HepG2 (cell line): ENCODE measurements around the gene CROT. TPM values are rescaled to one million over a fixed set of nuclear protein-coding genes. Genes with fewer than 3 reads are reported as not detected.

ENCODE experiments used
- ATAC-seq: fragments of 200-7000 bp; cut with Tn5 transposase; 3 replicates; pipeline ENCODE4 v1.9.1; 2020; ENCODE audit warnings: mild to moderate bottlenecking, moderate library complexity
- BruUV-seq: library from RNA; stranded (reverse); fragments of 400-500 nt; replicated peaks from 2 replicates; lab custom pipeline; 2021; lab: Mats Ljungman, UMichigan
- CTCF ChIA-PET: fragments of 300-600 bp; formaldehyde crosslinking; extraction: SDS; loops from one replicate; lab custom pipeline; 2021; ENCODE audit warnings: low total read pairs, inconsistent platforms, low intra/inter-chr PET ratio; lab: Yijun Ruan, JAX
- POLR2A ChIA-PET: fragments of 350-600 bp; sonication (Branson Sonifier 250); formaldehyde crosslinking; loops from one replicate; lab custom pipeline; 2020; ENCODE audit warnings: antibody characterized with exemption, inconsistent platforms; lab: Yijun Ruan, JAX
- DNase-seq: peaks from one replicate; pipeline ENCODE4 v3.0.0-alpha.2; 2015; ENCODE audit warnings: low spot score
- FAIRE-seq: peaks from 3 replicates; lab custom pipeline; 2011; peaks lifted over from hg19 to GRCh38; lab: Jason Lieb, UNC
- H2AFZ ChIP-seq: one replicate; pipeline ENCODE4 v1.6.1; 2011; ENCODE audit warnings: low read length, inconsistent platforms
- H3K27ac ChIP-seq: fragments of 300-600 bp; 3 replicates; pipeline ENCODE4 v1.8.0; 2011; ENCODE audit warnings: mixed run types, mild to moderate bottlenecking, mixed read lengths, low read length, inconsistent platforms; ENCODE audit not compliant: insufficient read depth; ENCODE audit errors: extremely low read length
- H3K27me3 ChIP-seq, 2 experiments: fragments of 200-600 bp in 1 of 2; 2 replicates in 1 of 2; 3 replicates in 1 of 2; pipeline versions ENCODE4 v1.6.0 to v1.8.0; 2011; ENCODE audit warnings: low read length in 2 of 2, mild to moderate bottlenecking in 2 of 2, moderate library complexity in 2 of 2, inconsistent platforms in 1 of 2; ENCODE audit not compliant: insufficient read depth in 2 of 2, control insufficient read depth in 1 of 2
- H3K36me3 ChIP-seq, 2 experiments: fragments of 200-600 bp in 1 of 2; replicated peaks in 1 of 2; 2 replicates in 1 of 2; 3 replicates in 1 of 2; pipeline versions ENCODE4 v1.5.1 to v1.8.0; 2011; ENCODE audit warnings: low read length in 2 of 2, inconsistent platforms in 1 of 2; ENCODE audit not compliant: insufficient read depth in 2 of 2, control insufficient read depth in 1 of 2
- H3K4me1 ChIP-seq: 2 replicates; pipeline ENCODE4 v1.5.1; 2012; ENCODE audit warnings: low read length, inconsistent platforms; ENCODE audit not compliant: insufficient read depth
- H3K4me2 ChIP-seq: 2 replicates; pipeline ENCODE4 v1.6.0; 2011; ENCODE audit warnings: low read depth, low read length, inconsistent platforms
- H3K4me3 ChIP-seq, 3 experiments: fragments of 200-600 bp in 1 of 3; sonication (generic), shearing (Covaris generic) in 1 of 3; replicated peaks in 1 of 3; 2 replicates each; pipeline ENCODE4 v1.5.1; 2011 to 2016; ENCODE audit warnings: low read length in 3 of 3, inconsistent platforms in 2 of 3, low read depth in 2 of 3, mild to moderate bottlenecking in 2 of 3, control low read depth in 1 of 3, mixed read lengths in 1 of 3; ENCODE audit not compliant: insufficient read depth in 1 of 3
- H3K79me2 ChIP-seq: one replicate; pipeline ENCODE4 v1.6.1; 2011; ENCODE audit warnings: low read length, inconsistent platforms; ENCODE audit not compliant: insufficient read depth
- H3K9ac ChIP-seq: 2 replicates; pipeline ENCODE4 v1.6.0; 2011; ENCODE audit warnings: mild to moderate bottlenecking, low read depth, low read length, inconsistent platforms; ENCODE audit not compliant: insufficient read depth
- H3K9me3 ChIP-seq: 2 replicates; pipeline ENCODE4 v1.5.1; 2012; ENCODE audit warnings: mild to moderate bottlenecking, low read length
- H4K20me1 ChIP-seq: 2 replicates; pipeline ENCODE4 v1.6.0; 2011; ENCODE audit warnings: inconsistent platforms, mild to moderate bottlenecking, low read length, moderate library complexity; ENCODE audit not compliant: insufficient read depth
- CREM ChIP-seq, 2 experiments: sonication (generic) in 1 of 2; formaldehyde crosslinking in 1 of 2; IDR thresholded peaks; 2 replicates each; pipeline versions ENCODE4 v1.4.0 to v1.6.1; 2016 to 2020; ENCODE audit warnings: antibody characterized with exemption in 1 of 2, mild to moderate bottlenecking in 1 of 2, missing genetic modification reagents in 1 of 2
- TOPORS ChIP-seq: sonication (generic); formaldehyde crosslinking; IDR thresholded peaks from 2 replicates; pipeline ENCODE4 v1.8.0; 2023; ENCODE audit warnings: mild to moderate bottlenecking, missing genetic modification reagents
- ZFP36L2 ChIP-seq: sonication (generic); formaldehyde crosslinking; IDR thresholded peaks from 2 replicates; pipeline ENCODE4 v1.4.0; 2020; ENCODE audit warnings: missing genetic modification reagents
- ZNF121 ChIP-seq: sonication (generic); formaldehyde crosslinking; IDR thresholded peaks from 2 replicates; pipeline ENCODE4 v1.5.0; 2020; ENCODE audit warnings: mild to moderate bottlenecking, missing genetic modification reagents
- ZNF296 ChIP-seq: sonication (generic); formaldehyde crosslinking; conservative IDR thresholded peaks from 2 replicates; pipeline ENCODE4 v1.5.0; 2020; ENCODE audit warnings: mild to moderate bottlenecking, missing genetic modification reagents
- ZNF317 ChIP-seq: sonication (generic); formaldehyde crosslinking; IDR thresholded peaks from 2 replicates; pipeline ENCODE4 v1.5.0; 2020; ENCODE audit warnings: mild to moderate bottlenecking, missing genetic modification reagents
- ZNF567 ChIP-seq: sonication (generic); formaldehyde crosslinking; IDR thresholded peaks from 2 replicates; pipeline ENCODE4 v1.8.1; 2023; ENCODE audit warnings: mild to moderate bottlenecking, missing genetic modification reagents, borderline replicate concordance
- ZNF703 ChIP-seq: sonication (generic); formaldehyde crosslinking; IDR thresholded peaks from 2 replicates; pipeline ENCODE4 v1.5.1; 2020; ENCODE audit warnings: missing genetic modification reagents, mild to moderate bottlenecking, moderate library complexity, borderline replicate concordance
- ZNF816 ChIP-seq: sonication (generic); formaldehyde crosslinking; IDR thresholded peaks from 2 replicates; pipeline ENCODE4 v1.8.0; 2022; ENCODE audit warnings: missing genetic modification reagents, mild to moderate bottlenecking, borderline replicate concordance
- ZNF878 ChIP-seq: sonication (generic); formaldehyde crosslinking; IDR thresholded peaks from 2 replicates; pipeline ENCODE4 v1.8.1; 2023; ENCODE audit warnings: mild to moderate bottlenecking, missing genetic modification reagents, moderate library complexity
- WGBS: methylation state at CpG from one replicate; pipeline ENCODE4 v1.1.6; 2017; ENCODE audit warnings: low lambda C conversion rate; 5-methylcytosine and 5-hydroxymethylcytosine counted together
- in situ Hi-C: cut with HindIII; loops from 2 replicates; pipeline ENCODE4 v1.10.0; 2017; ENCODE audit warnings: low pct_unique_long_range_greater_than_20kb; ENCODE audit not compliant: extremely low pct_ligation_motif_present
- intact Hi-C: fragments of 100-400 bp; cut with micrococcal nuclease; formaldehyde crosslinking; loops from one replicate; pipeline ENCODE4 v1.10.0; 2022; ENCODE audit not compliant: unreplicated experiment
- polyA plus RNA-seq, 8 experiments: library from polyadenylated mRNA; depleted of rRNA in 3 of 8; stranded (reverse) in 7 of 8; unstranded in 1 of 8; fragments of >200 nt; fragmentation: Illumina TruSeq in 4 of 8; extraction: Trizol in 4 of 8; gene quantifications; 2 replicates each; pipeline versions ENCODE4 v1.2.1 to v1.2.3, GENCODE V29; 2011 to 2016; ENCODE audit warnings: low read depth in 4 of 8, missing spikeins in 1 of 8, mixed read lengths in 1 of 8; ENCODE audit not compliant: insufficient read depth in 1 of 8
- total RNA-seq, 5 experiments: library from RNA; depleted of rRNA; stranded (reverse); fragments of >200 nt; fragmentation: Illumina TruSeq; extraction: Trizol; gene quantifications; 2 replicates each; pipeline ENCODE4 v1.2.3, GENCODE V29; 2016; ENCODE audit warnings: low read depth in 1 of 5
- TF ChIP-seq, protein P1 (sequence below): sonication (generic); formaldehyde crosslinking; IDR thresholded peaks from 2 replicates; pipeline ENCODE4 v1.8.1; 2023; ENCODE audit warnings: mild to moderate bottlenecking, missing genetic modification reagents

Gene CROT
- total and polyA plus RNA-seq, 2 of the 13 experiments (the other 11 are each of a cell fraction or from before 2014, with no cell fraction given) = 5.0 to 13.7 TPM

DNA sequence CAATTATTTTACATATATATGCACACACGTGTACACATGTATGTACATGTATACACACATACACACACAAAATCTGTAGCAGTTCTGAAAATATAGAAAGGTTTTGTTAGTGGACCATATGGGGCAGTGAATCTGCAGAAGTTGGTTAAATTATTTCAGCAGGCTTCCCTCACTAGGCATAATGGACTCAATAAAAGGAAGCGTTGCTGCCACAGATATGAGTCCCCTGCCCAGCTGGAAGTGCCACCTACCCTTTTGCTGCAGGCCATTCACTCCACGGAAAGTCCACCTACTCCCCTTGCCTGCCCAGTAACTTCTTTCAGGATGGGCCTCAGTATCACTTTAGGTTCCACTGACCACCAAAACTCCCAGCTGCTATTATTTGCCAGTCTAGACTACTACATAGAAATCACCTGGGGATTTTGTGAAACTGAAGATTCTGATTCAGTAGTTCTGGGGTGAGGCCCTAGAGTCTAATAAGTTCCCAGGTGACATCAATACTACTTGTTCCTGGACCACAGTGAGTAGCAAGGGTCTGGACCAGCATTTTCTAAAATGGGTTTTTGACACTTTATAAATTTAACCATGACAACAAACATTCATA is 29.3 kb upstream of the CROT start:
- no peak overlapping the region for H3K27ac ChIP-seq
- no peak for TF ChIP-seq CREM (IDR thresholded peaks at IDR 0.05)
- TF ChIP-seq CREM (CRISPR knock-in tag; IDR thresholded peaks at IDR 0.05) = no peak
- no peak for TF ChIP-seq ZNF121
- TF ChIP-seq, protein P1, sequence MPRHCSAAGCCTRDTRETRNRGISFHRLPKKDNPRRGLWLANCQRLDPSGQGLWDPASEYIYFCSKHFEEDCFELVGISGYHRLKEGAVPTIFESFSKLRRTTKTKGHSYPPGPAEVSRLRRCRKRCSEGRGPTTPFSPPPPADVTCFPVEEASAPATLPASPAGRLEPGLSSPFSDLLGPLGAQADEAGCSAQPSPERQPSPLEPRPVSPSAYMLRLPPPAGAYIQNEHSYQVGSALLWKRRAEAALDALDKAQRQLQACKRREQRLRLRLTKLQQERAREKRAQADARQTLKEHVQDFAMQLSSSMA = no peak
- no peak for TF ChIP-seq ZNF878 (CRISPR knock-in tag)
- TF ChIP-seq ZFP36L2 = no peak
- TF ChIP-seq ZNF296 = no peak
- no peak for TF ChIP-seq ZNF567
- TF ChIP-seq ZNF317 (CRISPR knock-in tag) = no peak
- TF ChIP-seq ZNF816 (CRISPR knock-in tag) = no peak
- TF ChIP-seq TOPORS = no peak
- no peak for TF ChIP-seq ZNF703 (CRISPR knock-in tag)
- TF ChIP-seq, all 625 proteins: peak for 0
- Histone ChIP-seq H3K9me3 (no peaks in the 10 kb centered on the region), H4K20me1 (no peaks in the 10 kb centered on the region), H3K4me1 (peaks cover 49% of the 10 kb centered on the region), H3K79me2 (no peaks in the 10 kb centered on the region), H3K4me2 (no peak overlapping the region), H3K9ac (no peak overlapping the region), H2AFZ (no peak overlapping the region), H3K4me3 (no peak overlapping the region), H3K36me3 (no peaks in the 10 kb centered on the region), H3K27me3 (no peaks in the 10 kb centered on the region)
- in situ Hi-C loops (no loop called here), intact Hi-C loops (loop anchor here (10.0 kb wide), 2 partner anchors 289 to 559 kb away; partner anchors contain the start of genes ABCB1, DBF4 and SLC25A40)
- no peak for FAIRE-seq
- DNase-seq = no peak
- BruUV-seq = no TSS peak
- no peak for ATAC-seq
- ChIA-PET POLR2A (interaction anchor here (1.8 kb wide), 1 partner anchor 99 kb away, joined by 6 read pairs; no protein-coding TSS in a partner anchor), CTCF (no interaction called here)
- WGBS = 72% methylated on average over 3 of the region's 3 CpGs
